ENCODE results near the gene CMSS1. TPM values are rescaled to one million over a fixed set of nuclear protein-coding genes. Genes with fewer than 3 reads are reported as not detected.

The CMSS1 gene
- total and polyA plus RNA-seq, 2 of the 13 experiments (the other 11 are each of a cell fraction or from before 2014, with no cell fraction given), result 6.4 to 48.7 TPM

- no peak for TF ChIP-seq REST (IDR thresholded peaks at IDR 0.05; ENCODE audit: borderline replicate concordance in 1 of 2, low read depth in 1 of 2, low read length in 2 of 2)
Observed at GRCh38 chr3:100030346-100030745, 212.7 kb downstream of the CMSS1 start (continued).

GRCh38 chr3:100030914-100031425 lies 213.3 kb downstream of the CMSS1 start:
- DNase-seq (ENCODE audit: low spot score) (no peak), FAIRE-seq (no peak), ATAC-seq (no peak)
- H4K20me1 ChIP-seq (ENCODE audit: insufficient read depth, low read length), result no peaks in the 10 kb centered on the region
- H3K4me2 ChIP-seq (ENCODE audit: low read depth, low read length), result no peak overlapping the region
- no peak overlapping the region for H3K4me3 ChIP-seq (replicated peaks in 1 of 3; ENCODE audit: insufficient read depth in 1 of 3, low read depth in 2 of 3, low read length in 3 of 3)
- in situ Hi-C loops (cut with HindIII; ENCODE audit: extremely low pct_ligation_motif_present, low pct_unique_long_range_greater_than_20kb) (no loop called here), intact Hi-C loops (cut with micrococcal nuclease; ENCODE audit: unreplicated experiment) (no loop called here)
- H2AFZ ChIP-seq (ENCODE audit: low read length), result no peak overlapping the region
- no peaks in the 10 kb centered on the region for H3K79me2 ChIP-seq (ENCODE audit: insufficient read depth, low read length)
- 96% methylated on average over 1 of the region's 1 CpG for WGBS (ENCODE audit: low lambda C conversion rate)
- no TSS peak for BruUV-seq (replicated peaks)
- no peak overlapping the region for H3K27ac ChIP-seq (ENCODE audit: extremely low read length, insufficient read depth, low read length)
- no peaks in the 10 kb centered on the region for H3K27me3 ChIP-seq (ENCODE audit: control insufficient read depth in 1 of 2, insufficient read depth in 2 of 2, low read length in 2 of 2)
- H3K9me3 ChIP-seq (ENCODE audit: low read length), result no peaks in the 10 kb centered on the region
- no peaks in the 10 kb centered on the region; a peak in 1 of 5 replicates for H3K36me3 ChIP-seq (replicated peaks in 1 of 2; ENCODE audit: control insufficient read depth in 1 of 2, insufficient read depth in 2 of 2, low read length in 2 of 2)
- H3K9ac ChIP-seq (ENCODE audit: insufficient read depth, low read depth, low read length), result no peak overlapping the region
- H3K4me1 ChIP-seq (ENCODE audit: insufficient read depth, low read length), result peaks cover 18% of the 10 kb centered on the region
- CTCF ChIA-PET (ENCODE audit: low intra/inter-chr PET ratio, low total read pairs), result no interaction called here
- POLR2A ChIA-PET, result no interaction called here
- TF ChIP-seq SIN3A (IDR thresholded peaks at IDR 0.05; ENCODE audit: borderline replicate concordance, low read depth, low read length) (no peak), MAF1 (CRISPR knock-in tag; IDR thresholded peaks at IDR 0.05; ENCODE audit: borderline replicate concordance) (no peak), ZBTB40 (IDR thresholded peaks at IDR 0.05) (no peak), ZBTB40 (CRISPR knock-in tag; IDR thresholded peaks at IDR 0.05) (no peak), ZNF331 (CRISPR knock-in tag; IDR thresholded peaks at IDR 0.05) (no peak), HNF4A (CRISPR knock-in tag; IDR thresholded peaks at IDR 0.05) (no peak), REPIN1 (CRISPR knock-in tag; IDR thresholded peaks at IDR 0.05; ENCODE audit: borderline replicate concordance, low read depth) (no peak), SP5 (CRISPR knock-in tag; IDR thresholded peaks at IDR 0.05; ENCODE audit: borderline replicate concordance, low read depth) (no peak), ZKSCAN5 (CRISPR knock-in tag; IDR thresholded peaks at IDR 0.05) (no peak)

Data from HepG2 (cell line).